Amniotic stem cell (primary cell): ENCODE measurements around the gene PPP1R12B.
A peak's percentile ranks its signal among the peaks of the same experiment; 100 is the strongest.
"Not testable (repeated sequence)": the region's sequence is repeated elsewhere in the genome, so short reads cannot be mapped to it uniquely, and the experiment has no call there.

ENCODE experiments used
- DNase-seq: peaks from one replicate; lab custom pipeline; 2025; lab: John Stamatoyannopoulos, UW

The PPP1R12B gene

GRCh38 chr1:202614363-202615207 lies 266.1 kb downstream of the PPP1R12B start:
- DNase-seq = not testable (repeated sequence)

GRCh38 chr1:202615208-202615500 lies 266.7 kb downstream of the PPP1R12B start:
- not testable (repeated sequence) for DNase-seq

GRCh38 chr1:202615501-202616354 lies 267.2 kb downstream of the PPP1R12B start:
- DNase-seq = no peak

- no peak for DNase-seq
These were observed 267.9 kb downstream of the PPP1R12B start for GRCh38 chr1:202616355-202616915.

- DNase-seq = not testable (repeated sequence)
These were observed 270.5 kb downstream of the PPP1R12B start for GRCh38 chr1:202619012-202619411.

GRCh38 chr1:202619505-202619904 lies 271.0 kb downstream of the PPP1R12B start:
- no peak for DNase-seq

GRCh38 chr1:202620036-202620435 lies 271.5 kb downstream of the PPP1R12B start:
- not testable (repeated sequence) for DNase-seq

GRCh38 chr1:202621446-202621845 lies 272.9 kb downstream of the PPP1R12B start:
- DNase-seq = no peak

GRCh38 chr1:202622388-202622787 lies 273.9 kb downstream of the PPP1R12B start:
- no peak for DNase-seq

GRCh38 chr1:202623075-202623474 lies 274.6 kb downstream of the PPP1R12B start:
- DNase-seq = no peak

GRCh38 chr1:202623476-202623875 lies 275.0 kb downstream of the PPP1R12B start:
- not testable (repeated sequence) for DNase-seq

GRCh38 chr1:202624088-202624780 lies 275.7 kb downstream of the PPP1R12B start:
- no peak for DNase-seq

- DNase-seq = no peak
These were observed 276.2 kb downstream of the PPP1R12B start for GRCh38 chr1:202624781-202625108.

GRCh38 chr1:202625416-202626360 lies 277.2 kb downstream of the PPP1R12B start:
- DNase-seq = peak; percentile 40

- not testable (repeated sequence) for DNase-seq
These were observed 278.5 kb downstream of the PPP1R12B start for GRCh38 chr1:202627036-202627435.

- DNase-seq = no peak
These were observed 279.5 kb downstream of the PPP1R12B start for GRCh38 chr1:202627841-202628565.

GRCh38 chr1:202628646-202629215 lies 280.2 kb downstream of the PPP1R12B start:
- no peak for DNase-seq

- DNase-seq = not testable (repeated sequence)
These were observed 280.8 kb downstream of the PPP1R12B start for GRCh38 chr1:202629257-202629811.

- not testable (repeated sequence) for DNase-seq
These were observed 281.6 kb downstream of the PPP1R12B start for GRCh38 chr1:202630096-202630495.

GRCh38 chr1:202630541-202630940 lies 282.0 kb downstream of the PPP1R12B start:
- DNase-seq = no peak
